Right lobe of liver (tissue), 6 donors: Measurements from ENCODE around the gene TAS2R41. TPM values are rescaled to one million over a fixed set of nuclear protein-coding genes. Genes with fewer than 3 reads are reported as not detected.
"Not testable (repeated sequence)": the region's sequence is repeated elsewhere in the genome, so short reads cannot be mapped to it uniquely, and the experiment has no call there.

ENCODE experiments used
- ATAC-seq, 4 donors: fragments of 200-7000 bp; cut with Tn5 transposase; one replicate each; pipeline ENCODE4 v1.9.1; 2020; ENCODE audit warnings: mild to moderate bottlenecking in 4 of 4, moderate library complexity in 4 of 4
- DNase-seq, 3 donors: peaks; one replicate each; pipeline ENCODE4 v3.0.0-alpha.2; 2020
- H3K27ac ChIP-seq, 3 donors: fragments of 200-600 bp; one replicate each; pipeline ENCODE4 v1.8.0; 2022
- H3K27me3 ChIP-seq, 2 donors: fragments of 200-600 bp; one replicate each; pipeline ENCODE4 v1.8.0; 2022
- H3K36me3 ChIP-seq, 4 donors: fragments of 200-600 bp; sonication (generic) in 1 of 4; one replicate each; pipeline versions ENCODE4 v1.5.1 to v1.8.0; 2017 to 2022; ENCODE audit warnings: control low read depth in 1 of 4
- H3K4me1 ChIP-seq, 4 donors: fragments of 200-600 bp; sonication (generic) in 1 of 4; one replicate each; pipeline versions ENCODE4 v1.5.1 to v1.8.0; 2017 to 2022; ENCODE audit warnings: control low read depth in 1 of 4
- H3K4me3 ChIP-seq, 3 donors: fragments of 200-600 bp; one replicate each; pipeline ENCODE4 v1.8.0; 2022
- H3K9me3 ChIP-seq, 4 donors: fragments of 200-600 bp; sonication (generic) in 1 of 4; one replicate each; pipeline versions ENCODE4 v1.5.1 to v1.8.0; 2017 to 2022; ENCODE audit warnings: control low read depth in 1 of 4
- CTCF ChIP-seq, 4 donors: fragments of 200-600 bp in 3 of 4; fragments of 450-650 bp in 1 of 4; IDR thresholded peaks; one replicate each; pipeline versions ENCODE4 v1.5.1 to v1.8.0; 2016 to 2022; ENCODE audit warnings: antibody characterized with exemption in 4 of 4, mild to moderate bottlenecking in 2 of 4
- POLR2A ChIP-seq: fragments of 450-650 bp; IDR thresholded peaks from one replicate; pipeline ENCODE4 v1.6.1; 2017; ENCODE audit warnings: antibody characterized with exemption, mild to moderate bottlenecking
- WGBS: methylation state at CpG from one replicate; pipeline ENCODE4 v1.1.6; 2018; ENCODE audit warnings: low coverage, low lambda C conversion rate; ENCODE audit not compliant: insufficient coverage; ENCODE audit errors: missing lambda C conversion rate; 5-methylcytosine and 5-hydroxymethylcytosine counted together
- intact Hi-C, 2 donors: fragments of 100-400 bp; cut with DNase I; formaldehyde crosslinking; loops; one replicate each; pipeline versions ENCODE4 v1.11.2 to v1.14.1; 2022
- total RNA-seq, 6 experiments: library from RNA; depleted of rRNA in 2 of 6; stranded (reverse); fragments of >200 nt in 2 of 6; fragmentation: NEBNext Ultra II Directional in 3 of 6; extraction: Animal tissue kit (Norgen Biotek cat#: 25700) in 3 of 6; gene quantifications; one replicate each; pipeline versions ENCODE4 v1.1.0 to v1.2.4, GENCODE V29; 2016 to 2023
- donor health status: DM: no; HTN: yes; CAD: no.
- donor health status: DM: no; HTN: no; CAD: no.
- donor health status: DM: no; HTN: no; CAD: no.
- donor health status: DM: no; HTN: yes; CAD: no.
- donor health status: DM: no; HTN: yes; CAD: no.

TAS2R41 gene
- total RNA-seq, 6 experiments from 2014 or later = not detected

GRCh38 chr7:143463556-143463955 is 14.1 kb upstream of the TAS2R41 start:
- TF ChIP-seq POLR2A (no peak), CTCF (IDR thresholded peaks at IDR 0.05) (no peak)
- H3K27me3 ChIP-seq = no peaks in the 10 kb centered on the region
- no peak for DNase-seq
- H3K36me3 ChIP-seq = no peaks in the 10 kb centered on the region
- no peak overlapping the region for H3K27ac ChIP-seq
- H3K4me1 ChIP-seq = no peaks in the 10 kb centered on the region
- ATAC-seq = peak in 1 of 4 donors; percentile 42
- no peaks in the 10 kb centered on the region for H3K9me3 ChIP-seq
- H3K4me3 ChIP-seq = no peak overlapping the region
- intact Hi-C loops = no loop called here

GRCh38 chr7:143463957-143464356 is 13.7 kb upstream of the TAS2R41 start:
- intact Hi-C loops = no loop called here

GRCh38 chr7:143467724-143468123 is 9.9 kb upstream of the TAS2R41 start:
- intact Hi-C loops = no loop called here
- TF ChIP-seq POLR2A (no peak), CTCF (IDR thresholded peaks at IDR 0.05) (no peak)
- ATAC-seq = no peak

More at GRCh38 chr7:143463957-143464356, 13.7 kb upstream of the TAS2R41 start:
- H3K4me1 ChIP-seq = no peaks in the 10 kb centered on the region
- no peaks in the 10 kb centered on the region for H3K9me3 ChIP-seq
- no peaks in the 10 kb centered on the region for H3K27me3 ChIP-seq
- TF ChIP-seq CTCF (IDR thresholded peaks at IDR 0.05) (no peak), POLR2A (no peak)
- H3K4me3 ChIP-seq = no peak overlapping the region
- no peak overlapping the region for H3K27ac ChIP-seq
- WGBS = 33% methylated on average over 1 of the region's 1 CpG
- DNase-seq (no peak), ATAC-seq (no peak)
- no peaks in the 10 kb centered on the region for H3K36me3 ChIP-seq

GRCh38 chr7:143472071-143472689 is 5.5 kb upstream of the TAS2R41 start:
- ATAC-seq, H3K36me3 ChIP-seq, H3K27ac ChIP-seq, DNase-seq, H3K27me3 ChIP-seq, H3K4me3 ChIP-seq, H3K9me3 ChIP-seq, intact Hi-C loops, H3K4me1 ChIP-seq: not testable (repeated sequence)
- 75% methylated on average over 8 of the region's 11 CpGs for WGBS

More at GRCh38 chr7:143467724-143468123, 9.9 kb upstream of the TAS2R41 start:
- DNase-seq = no peak
- no peak overlapping the region for H3K27ac ChIP-seq
- H3K9me3 ChIP-seq = no peaks in the 10 kb centered on the region
- H3K27me3 ChIP-seq = no peaks in the 10 kb centered on the region
- WGBS = 85% methylated on average over 1 of the region's 1 CpG
- no peaks in the 10 kb centered on the region for H3K4me1 ChIP-seq
- no peaks in the 10 kb centered on the region for H3K36me3 ChIP-seq
- H3K4me3 ChIP-seq = no peak overlapping the region

- no peak for TF ChIP-seq POLR2A
- no peak for TF ChIP-seq CTCF (IDR thresholded peaks at IDR 0.05)
- ATAC-seq = no peak
- intact Hi-C loops = no loop called here
- Histone ChIP-seq H3K4me1 (no peaks in the 10 kb centered on the region), H3K4me3 (no peak overlapping the region), H3K27ac (no peak overlapping the region), H3K9me3 (no peaks in the 10 kb centered on the region), H3K36me3 (no peaks in the 10 kb centered on the region), H3K27me3 (no peaks in the 10 kb centered on the region)
- WGBS = 63% methylated on average over 10 of the region's 10 CpGs
- DNase-seq = no peak
These were observed 1.5 kb downstream of the TAS2R41 start for GRCh38 chr7:143479055-143479766.
